HG02763 (cell line): Measurements from ENCODE around the gene S100B.

Source experiments
- ATAC-seq: cut with Tn5 transposase; IDR thresholded peaks from one replicate; pipeline ENCODE4 v1.9.1; 2021; ENCODE audit warnings: mild to moderate bottlenecking, moderate library complexity; ENCODE audit not compliant: unreplicated experiment

Gene S100B

GRCh38 chr21:46562964-46563607 lies 41.8 kb downstream of the S100B start:
- no peak for ATAC-seq

- ATAC-seq = no peak
Observed at GRCh38 chr21:46562472-46562871, 42.4 kb downstream of the S100B start.

- ATAC-seq = no peak
Observed at GRCh38 chr21:46561445-46562090, 43.3 kb downstream of the S100B start.

GRCh38 chr21:46560568-46561444 lies 44.1 kb downstream of the S100B start:
- no peak for ATAC-seq

GRCh38 chr21:46559291-46559983 lies 45.4 kb downstream of the S100B start:
- no peak for ATAC-seq

GRCh38 chr21:46557919-46558392 lies 46.9 kb downstream of the S100B start:
- no peak for ATAC-seq

GRCh38 chr21:46557469-46557868 lies 47.4 kb downstream of the S100B start:
- no peak for ATAC-seq

GRCh38 chr21:46556802-46557201 lies 48.1 kb downstream of the S100B start:
- ATAC-seq = no peak

- ATAC-seq = no peak
Observed at GRCh38 chr21:46555678-46556077, 49.2 kb downstream of the S100B start.

GRCh38 chr21:46555225-46555617 lies 49.7 kb downstream of the S100B start:
- no peak for ATAC-seq

- ATAC-seq = no peak
Observed at GRCh38 chr21:46554431-46555224, 50.3 kb downstream of the S100B start.

- no peak for ATAC-seq
Observed at GRCh38 chr21:46553993-46554392, 50.9 kb downstream of the S100B start.

GRCh38 chr21:46552865-46553379 lies 52.0 kb downstream of the S100B start:
- ATAC-seq = no peak

GRCh38 chr21:46552274-46552673 lies 52.6 kb downstream of the S100B start:
- no peak for ATAC-seq

GRCh38 chr21:46551636-46552241 lies 53.1 kb downstream of the S100B start:
- no peak for ATAC-seq

GRCh38 chr21:46550116-46550941 lies 54.6 kb downstream of the S100B start:
- no peak for ATAC-seq

GRCh38 chr21:46549650-46550049 lies 55.2 kb downstream of the S100B start:
- no peak for ATAC-seq
